ENCODE data around the gene SPIN1.

GRCh38 chr9:88494983-88495721 is 106.9 kb downstream of the SPIN1 start:
- TF ChIP-seq CTCF (IDR thresholded peaks at IDR 0.05) = no peak
- TF ChIP-seq EZH2 (IDR thresholded peaks at IDR 0.05; ENCODE audit: borderline replicate concordance, insufficient read depth, low read depth, low read length, poor library complexity, severe bottlenecking) = no peak

All from B cell (primary cell).